Astrocyte (in vitro differentiated cells and primary cell): ENCODE data around the gene INPP5A.

Experiments used
- EZH2 ChIP-seq: IDR thresholded peaks from 2 replicates; pipeline ENCODE4 v1.6.1; 2012; ENCODE audit warnings: mild to moderate bottlenecking, low read length, inconsistent platforms; ENCODE audit not compliant: insufficient read depth
- TF ChIP-seq, protein P1 (sequence below): IDR thresholded peaks from 2 replicates; pipeline ENCODE4 v1.5.1; 2011; ENCODE audit warnings: low read depth, mild to moderate bottlenecking, inconsistent platforms, low read length, moderate library complexity; ENCODE audit not compliant: insufficient read depth

DNA sequence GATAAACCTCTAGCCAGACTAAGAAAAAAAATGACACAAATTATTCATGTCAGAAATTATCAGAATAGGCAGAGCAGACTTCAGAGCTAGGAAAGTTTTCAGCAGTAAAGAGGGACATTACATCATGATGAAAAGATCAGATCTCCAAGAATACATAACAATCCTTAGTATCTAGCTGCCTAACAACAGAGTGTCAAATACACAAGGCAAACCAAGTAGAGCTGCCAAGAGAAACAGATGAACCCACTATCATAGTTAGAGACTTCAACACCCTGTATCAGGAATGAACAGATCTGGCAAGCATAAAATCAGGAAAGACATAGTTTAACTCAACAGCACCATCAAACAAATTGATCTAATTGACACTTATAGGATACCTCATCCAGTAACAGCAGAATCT, 156.1 kb downstream of the INPP5A start:
- TF ChIP-seq, protein P1, sequence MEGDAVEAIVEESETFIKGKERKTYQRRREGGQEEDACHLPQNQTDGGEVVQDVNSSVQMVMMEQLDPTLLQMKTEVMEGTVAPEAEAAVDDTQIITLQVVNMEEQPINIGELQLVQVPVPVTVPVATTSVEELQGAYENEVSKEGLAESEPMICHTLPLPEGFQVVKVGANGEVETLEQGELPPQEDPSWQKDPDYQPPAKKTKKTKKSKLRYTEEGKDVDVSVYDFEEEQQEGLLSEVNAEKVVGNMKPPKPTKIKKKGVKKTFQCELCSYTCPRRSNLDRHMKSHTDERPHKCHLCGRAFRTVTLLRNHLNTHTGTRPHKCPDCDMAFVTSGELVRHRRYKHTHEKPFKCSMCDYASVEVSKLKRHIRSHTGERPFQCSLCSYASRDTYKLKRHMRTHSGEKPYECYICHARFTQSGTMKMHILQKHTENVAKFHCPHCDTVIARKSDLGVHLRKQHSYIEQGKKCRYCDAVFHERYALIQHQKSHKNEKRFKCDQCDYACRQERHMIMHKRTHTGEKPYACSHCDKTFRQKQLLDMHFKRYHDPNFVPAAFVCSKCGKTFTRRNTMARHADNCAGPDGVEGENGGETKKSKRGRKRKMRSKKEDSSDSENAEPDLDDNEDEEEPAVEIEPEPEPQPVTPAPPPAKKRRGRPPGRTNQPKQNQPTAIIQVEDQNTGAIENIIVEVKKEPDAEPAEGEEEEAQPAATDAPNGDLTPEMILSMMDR, result no peak
- no peak for TF ChIP-seq EZH2
